HFFc6 (cell line): ENCODE measurements around the gene IMMP2L. TPM values are rescaled to one million over a fixed set of nuclear protein-coding genes. Genes with fewer than 3 reads are reported as not detected.

Experiments used
- DNase-seq: peaks from one replicate; pipeline ENCODE4 v3.0.0-alpha.2; 2018
- H3K27ac Mint-ChIP-seq: 2 replicates; pipeline ENCODE4 v1.8.0; 2020; ENCODE audit warnings: mild to moderate bottlenecking, mixed read lengths
- H3K27me3 Mint-ChIP-seq: 2 replicates; pipeline ENCODE4 v1.8.0; 2021; ENCODE audit warnings: mild to moderate bottlenecking, moderate library complexity, mixed read lengths; ENCODE audit not compliant: insufficient read depth
- H3K36me3 Mint-ChIP-seq: 2 replicates; pipeline ENCODE4 v1.8.0; 2021; ENCODE audit warnings: low read depth, mixed read lengths
- H3K4me1 Mint-ChIP-seq: 2 replicates; pipeline ENCODE4 v1.8.0; 2020; ENCODE audit warnings: low read depth, mixed read lengths
- H3K4me3 Mint-ChIP-seq: 2 replicates; pipeline ENCODE4 v1.8.0; 2020; ENCODE audit warnings: mild to moderate bottlenecking, moderate library complexity, mixed read lengths
- H3K9me3 Mint-ChIP-seq: 2 replicates; pipeline ENCODE4 v1.8.0; 2020; ENCODE audit warnings: mild to moderate bottlenecking, mixed read lengths
- CTCF ChIP-seq: fragments of 200-600 bp; sonication (generic); IDR thresholded peaks from 2 replicates; pipeline ENCODE4 v1.5.0; 2021; ENCODE audit warnings: antibody characterized with exemption, mild to moderate bottlenecking
- total RNA-seq, 6 experiments: library from RNA; stranded (reverse); fragmentation: NEBNext Ultra II Directional; extraction: Animal tissue kit (Norgen Biotek cat#: 25700); gene quantifications; 2 replicates in 1 of 6; 3 replicates in 5 of 6; pipeline ENCODE4 v1.2.3, GENCODE V29; 2021

The IMMP2L gene
- total RNA-seq, 6 experiments from 2014 or later = 7.2 to 13.6 (median 10.1) TPM

- Mint-ChIP-seq H3K27me3 (no peaks in the 10 kb centered on the region), H3K36me3 (no peaks in the 10 kb centered on the region; the same call in 1 of the 2 replicates), H3K4me1 (peaks cover 43% of the 10 kb centered on the region), H3K4me3 (no peak overlapping the region), H3K27ac (peak overlapping the region; percentile 50; the same call in 1 of the 2 replicates), H3K9me3 (no peaks in the 10 kb centered on the region)
- TF ChIP-seq CTCF = no peak
- DNase-seq = no peak
Measured at GRCh38 chr7:111083413-111083812, 478.9 kb downstream of the IMMP2L start.

- Mint-ChIP-seq H3K9me3 (no peaks in the 10 kb centered on the region), H3K27me3 (no peaks in the 10 kb centered on the region), H3K4me1 (peaks cover 47% of the 10 kb centered on the region), H3K4me3 (peak overlapping the region; percentile 72), H3K36me3 (no peaks in the 10 kb centered on the region; the same call in 1 of the 2 replicates), H3K27ac (peak overlapping the region; percentile 87)
- DNase-seq = peak; percentile 60
- no peak for TF ChIP-seq CTCF
Measured at GRCh38 chr7:111082351-111082750, 479.9 kb downstream of the IMMP2L start.

- Mint-ChIP-seq H3K4me1 (peaks cover 53% of the 10 kb centered on the region), H3K27ac (peak overlapping the region; percentile 87), H3K27me3 (no peaks in the 10 kb centered on the region), H3K4me3 (peak overlapping the region; percentile 72), H3K9me3 (no peaks in the 10 kb centered on the region), H3K36me3 (no peaks in the 10 kb centered on the region; the same call in 1 of the 2 replicates)
- DNase-seq = no peak
- TF ChIP-seq CTCF = no peak
Measured at GRCh38 chr7:111081546-111082267, 480.6 kb downstream of the IMMP2L start.

DNA sequence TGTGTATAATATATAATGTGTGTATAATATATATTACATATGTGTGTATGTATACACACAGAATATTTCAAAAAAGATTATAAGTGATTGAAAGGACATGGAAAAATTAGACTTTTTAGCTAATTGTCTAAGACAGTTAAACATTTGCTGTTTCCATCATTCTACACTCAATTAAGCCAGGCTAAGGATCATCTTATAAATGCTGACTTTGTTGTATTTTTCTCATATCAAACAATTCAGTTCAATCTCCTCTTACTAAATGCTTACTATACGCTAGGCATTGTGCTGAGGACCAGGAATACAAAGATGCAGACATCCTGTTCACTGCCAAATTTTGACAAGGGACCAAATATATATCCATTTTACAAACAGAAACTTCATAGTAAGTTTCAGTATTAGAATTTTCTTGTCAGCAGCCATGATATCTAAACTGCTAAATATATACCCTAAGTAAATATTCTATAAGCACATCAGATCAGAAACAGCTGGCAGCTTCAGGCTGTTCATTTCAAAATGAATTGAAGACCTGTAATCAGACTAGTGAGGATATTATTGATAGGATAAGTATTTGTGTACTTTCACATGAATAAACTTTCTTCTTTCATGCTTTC is 481.7 kb downstream of the IMMP2L start:
- no peaks in the 10 kb centered on the region; the same call in 1 of the 2 replicates for H3K36me3 Mint-ChIP-seq
- no peaks in the 10 kb centered on the region for H3K27me3 Mint-ChIP-seq
- H3K9me3 Mint-ChIP-seq = no peaks in the 10 kb centered on the region
- DNase-seq = no peak
- no peak overlapping the region for H3K27ac Mint-ChIP-seq
- no peak overlapping the region for H3K4me3 Mint-ChIP-seq
- no peak for TF ChIP-seq CTCF
- peaks cover 64% of the 10 kb centered on the region for H3K4me1 Mint-ChIP-seq

DNA sequence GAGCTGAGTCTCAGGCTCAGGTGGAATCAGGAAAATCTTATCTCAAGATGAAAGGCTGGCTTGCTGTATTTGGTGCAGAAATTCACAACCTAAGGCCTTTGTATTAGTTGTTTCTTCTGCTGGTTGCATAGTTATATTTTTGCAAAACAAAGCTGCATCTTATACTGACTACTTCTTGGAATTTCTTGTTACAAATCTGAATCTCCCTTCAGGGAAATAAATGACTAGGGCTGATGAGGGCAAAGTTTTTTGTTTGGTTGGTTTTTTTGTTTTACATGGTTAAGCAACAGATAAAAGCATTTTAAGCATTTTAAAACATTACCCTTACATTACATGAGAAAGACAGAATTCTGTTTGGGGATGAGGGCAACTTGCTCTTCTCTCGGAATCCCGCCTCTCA is 485.3 kb downstream of the IMMP2L start:
- Mint-ChIP-seq H3K4me3 (no peak overlapping the region), H3K4me1 (peaks cover 57% of the 10 kb centered on the region)
- DNase-seq = no peak

More for the DNA sequence above, 485.3 kb downstream of the IMMP2L start:
- no peaks in the 10 kb centered on the region for H3K27me3 Mint-ChIP-seq
- no peak for TF ChIP-seq CTCF
- H3K27ac Mint-ChIP-seq = 0 out of 2 replicates have a peak overlapping the region, but pooled peaks have one; percentile 1
- no peaks in the 10 kb centered on the region for H3K36me3 Mint-ChIP-seq
- no peaks in the 10 kb centered on the region for H3K9me3 Mint-ChIP-seq
